GM23338 (cell line): ENCODE measurements around the gene IQSEC3. TPM values are rescaled to one million over a fixed set of nuclear protein-coding genes. Genes with fewer than 3 reads are reported as not detected.

Source experiments
- ATAC-seq: fragments of 200-7000 bp; cut with Tn5 transposase; 3 replicates; pipeline ENCODE4 v1.9.1; 2020
- DNase-seq: peaks from one replicate; pipeline ENCODE4 v3.0.0-alpha.2; 2015; ENCODE audit warnings: low spot score
- H2AFZ ChIP-seq: fragments of 200-600 bp; sonication (generic); 2 replicates; pipeline ENCODE4 v1.8.0; 2016; ENCODE audit warnings: antibody characterized with exemption, mild to moderate bottlenecking, moderate library complexity
- H3F3A ChIP-seq: fragments of 200-600 bp; sonication (generic); replicated peaks from 2 replicates; pipeline ENCODE4 v1.8.0; 2017; ENCODE audit warnings: antibody characterized with exemption, mixed run types, low read depth
- H3K27ac ChIP-seq: fragments of 200-600 bp; sonication (generic); 2 replicates; pipeline ENCODE4 v1.6.1; 2016; ENCODE audit warnings: low read depth
- H3K27me3 ChIP-seq: fragments of 200-600 bp; sonication (generic); 2 replicates; pipeline ENCODE4 v1.8.0; 2016; ENCODE audit warnings: mild to moderate bottlenecking, mixed run types, moderate library complexity; ENCODE audit not compliant: insufficient read depth
- H3K36me3 ChIP-seq: fragments of 200-600 bp; sonication (generic); 2 replicates; pipeline ENCODE4 v1.8.0; 2016; ENCODE audit warnings: mild to moderate bottlenecking; ENCODE audit not compliant: insufficient read depth
- H3K4me1 ChIP-seq: fragments of 200-600 bp; sonication (generic); 2 replicates; pipeline ENCODE4 v1.8.0; 2016; ENCODE audit warnings: mild to moderate bottlenecking, moderate library complexity; ENCODE audit not compliant: insufficient read depth
- H3K4me2 ChIP-seq: fragments of 200-600 bp; sonication (generic); 2 replicates; pipeline ENCODE4 v1.7.1; 2017; ENCODE audit warnings: mixed run types
- H3K4me3 ChIP-seq: fragments of 200-600 bp; sonication (generic); 2 replicates; pipeline ENCODE4 v1.6.1; 2016; ENCODE audit warnings: mixed run types
- H3K79me2 ChIP-seq: fragments of 200-600 bp; sonication (generic); replicated peaks from 2 replicates; pipeline ENCODE4 v1.8.0; 2017; ENCODE audit warnings: mild to moderate bottlenecking; ENCODE audit not compliant: insufficient read depth
- H3K9me2 ChIP-seq: fragments of 200-600 bp; sonication (generic); 2 replicates; pipeline ENCODE4 v1.8.0; 2017; ENCODE audit not compliant: insufficient read depth
- H4K20me1 ChIP-seq: fragments of 200-600 bp; sonication (generic); replicated peaks from 2 replicates; pipeline ENCODE4 v1.8.0; 2017; ENCODE audit warnings: mild to moderate bottlenecking; ENCODE audit not compliant: insufficient read depth
- H3K27ac Mint-ChIP-seq: 2 replicates; pipeline ENCODE4 v1.8.0; 2020; ENCODE audit warnings: inconsistent platforms, mild to moderate bottlenecking, moderate library complexity, mixed read lengths
- H3K27me3 Mint-ChIP-seq: 3 replicates; pipeline ENCODE4 v1.8.0; 2022; ENCODE audit warnings: low read depth, mild to moderate bottlenecking, moderate library complexity, mixed read lengths, inconsistent platforms; ENCODE audit not compliant: insufficient read depth, poor library complexity
- H3K36me3 Mint-ChIP-seq: 3 replicates; pipeline ENCODE4 v1.8.0; 2021; ENCODE audit warnings: low read depth, mild to moderate bottlenecking, inconsistent platforms, moderate library complexity, mixed read lengths
- H3K4me1 Mint-ChIP-seq: 3 replicates; pipeline ENCODE4 v1.8.0; 2020; ENCODE audit warnings: mild to moderate bottlenecking, inconsistent platforms, mixed read lengths
- H3K4me3 Mint-ChIP-seq: 3 replicates; pipeline ENCODE4 v1.8.0; 2021; ENCODE audit warnings: moderate library complexity, mild to moderate bottlenecking, inconsistent platforms, mixed read lengths
- H3K9me3 Mint-ChIP-seq: 3 replicates; pipeline ENCODE4 v1.8.0; 2020; ENCODE audit warnings: moderate library complexity, mild to moderate bottlenecking, inconsistent platforms, mixed read lengths
- CREB1 ChIP-seq: fragments of 250-450 bp; sonication (Bioruptor Pico); IDR thresholded peaks from 2 replicates; pipeline ENCODE4 v1.5.0; 2020; ENCODE audit warnings: low read depth, mild to moderate bottlenecking, moderate library complexity
- CTCF ChIP-seq, 2 experiments: fragments of 200-600 bp in 1 of 2; sonication (generic) in 1 of 2; conservative IDR thresholded peaks; 2 replicates each; pipeline versions ENCODE4 v1.5.1 to v1.6.1; 2016 to 2017; ENCODE audit warnings: antibody characterized with exemption in 2 of 2, low read depth in 2 of 2, mild to moderate bottlenecking in 2 of 2, moderate library complexity in 1 of 2
- EZH2 ChIP-seq: fragments of 200-600 bp; sonication (generic); IDR thresholded peaks from one replicate; pipeline ENCODE4 v1.8.0; 2017; ENCODE audit warnings: antibody characterized with exemption, mild to moderate bottlenecking, low read depth; ENCODE audit not compliant: unreplicated experiment
- EZH2phosphoT487 ChIP-seq: fragments of 200-600 bp; sonication (generic); IDR thresholded peaks from one replicate; pipeline ENCODE4 v1.8.1; 2018; ENCODE audit warnings: antibody characterized with exemption; ENCODE audit not compliant: unreplicated experiment
- JUNB ChIP-seq: IDR thresholded peaks from one replicate; pipeline ENCODE4 v1.6.1; 2016; ENCODE audit warnings: antibody characterized with exemption; ENCODE audit not compliant: unreplicated experiment
- NANOG ChIP-seq: IDR thresholded peaks from 2 replicates; pipeline ENCODE4 v1.6.1; 2016; ENCODE audit warnings: antibody characterized with exemption, borderline replicate concordance
- POLR2AphosphoS5 ChIP-seq: IDR thresholded peaks from 2 replicates; pipeline ENCODE4 v1.6.1; 2016; ENCODE audit warnings: antibody characterized with exemption, low read depth
- STAT1 ChIP-seq: IDR thresholded peaks from one replicate; pipeline ENCODE4 v1.6.1; 2016; ENCODE audit warnings: antibody characterized with exemption; ENCODE audit not compliant: unreplicated experiment
- ZNF114 ChIP-seq: fragments of 250-450 bp; sonication (Bioruptor Pico); IDR thresholded peaks from 2 replicates; pipeline ENCODE4 v1.5.0; 2020; ENCODE audit warnings: mild to moderate bottlenecking, moderate library complexity
- ZNF331 ChIP-seq: fragments of 250-450 bp; sonication (Bioruptor Pico); IDR thresholded peaks from 2 replicates; pipeline ENCODE4 v1.5.0; 2020; ENCODE audit warnings: low read depth, mild to moderate bottlenecking, moderate library complexity
- ZNF462 ChIP-seq: fragments of 250-450 bp; sonication (Bioruptor Pico); IDR thresholded peaks from 2 replicates; pipeline ENCODE4 v1.5.0; 2020; ENCODE audit warnings: mild to moderate bottlenecking, moderate library complexity
- polyA plus RNA-seq: library from polyadenylated mRNA; unstranded; fragments of >200 nt; fragmentation: Nextera tagmentation; extraction: Ambion mirVana; gene quantifications from 2 replicates; pipeline ENCODE4 v1.2.1, GENCODE V29; 2016
- total RNA-seq: library from RNA; depleted of rRNA; stranded (reverse); fragments of >200 nt; shearing (Covaris generic); gene quantifications from 2 replicates; pipeline ENCODE4 v1.2.3, GENCODE V29; 2014
- TF ChIP-seq, protein P1 (sequence below): IDR thresholded peaks from 2 replicates; pipeline ENCODE4 v1.6.1; 2016; ENCODE audit warnings: antibody characterized with exemption
- TF ChIP-seq, protein P2 (sequence below): IDR thresholded peaks from one replicate; pipeline ENCODE4 v1.6.1; 2018; ENCODE audit warnings: antibody characterized with exemption; ENCODE audit not compliant: unreplicated experiment

Gene IQSEC3
- total and polyA plus RNA-seq, 2 experiments from 2014 or later, result 2.1 to 3.6 TPM

DNA sequence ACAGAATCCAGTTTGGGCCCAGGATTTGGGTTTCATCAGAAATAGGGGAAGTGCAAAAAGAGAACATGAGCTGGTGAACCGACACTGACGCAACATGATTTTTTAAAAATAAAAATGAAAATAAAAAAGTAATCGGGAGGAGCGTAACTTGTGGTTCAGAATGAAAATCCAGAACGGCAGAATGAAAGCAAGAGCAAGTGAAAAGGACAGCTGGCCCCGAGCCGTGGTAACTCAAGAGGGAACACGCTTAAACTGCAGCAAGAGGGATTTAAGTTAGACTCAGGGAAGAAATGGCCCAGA is 145.8 kb downstream of the IQSEC3 start:
- H3K9me3 Mint-ChIP-seq, result no peaks in the 10 kb centered on the region
- Histone ChIP-seq H4K20me1 (no peaks in the 10 kb centered on the region), H3K27me3 (peaks cover 12% of the 10 kb centered on the region), H3K4me3 (no peak overlapping the region), H3K79me2 (no peaks in the 10 kb centered on the region), H3F3A (no peaks in the 10 kb centered on the region), H3K27ac (no peak overlapping the region), H3K9me2 (no peaks in the 10 kb centered on the region), H2AFZ (no peak overlapping the region), H3K4me2 (no peak overlapping the region), H3K36me3 (no peaks in the 10 kb centered on the region), H3K4me1 (peaks cover 6% of the 10 kb centered on the region; the same call in 1 of the 2 replicates)
- ATAC-seq (no peak), DNase-seq (no peak)
- no peak overlapping the region; the same call in 2 of the 3 replicates for H3K4me3 Mint-ChIP-seq
- H3K27me3 Mint-ChIP-seq, result peaks cover 17% of the 10 kb centered on the region
- H3K27ac Mint-ChIP-seq, result no peak overlapping the region
- TF ChIP-seq STAT1, result no peak
- TF ChIP-seq, protein P1, sequence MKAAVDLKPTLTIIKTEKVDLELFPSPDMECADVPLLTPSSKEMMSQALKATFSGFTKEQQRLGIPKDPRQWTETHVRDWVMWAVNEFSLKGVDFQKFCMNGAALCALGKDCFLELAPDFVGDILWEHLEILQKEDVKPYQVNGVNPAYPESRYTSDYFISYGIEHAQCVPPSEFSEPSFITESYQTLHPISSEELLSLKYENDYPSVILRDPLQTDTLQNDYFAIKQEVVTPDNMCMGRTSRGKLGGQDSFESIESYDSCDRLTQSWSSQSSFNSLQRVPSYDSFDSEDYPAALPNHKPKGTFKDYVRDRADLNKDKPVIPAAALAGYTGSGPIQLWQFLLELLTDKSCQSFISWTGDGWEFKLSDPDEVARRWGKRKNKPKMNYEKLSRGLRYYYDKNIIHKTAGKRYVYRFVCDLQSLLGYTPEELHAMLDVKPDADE, result no peak
- no peak for TF ChIP-seq EZH2
- no peak for TF ChIP-seq NANOG
- TF ChIP-seq, protein P2, sequence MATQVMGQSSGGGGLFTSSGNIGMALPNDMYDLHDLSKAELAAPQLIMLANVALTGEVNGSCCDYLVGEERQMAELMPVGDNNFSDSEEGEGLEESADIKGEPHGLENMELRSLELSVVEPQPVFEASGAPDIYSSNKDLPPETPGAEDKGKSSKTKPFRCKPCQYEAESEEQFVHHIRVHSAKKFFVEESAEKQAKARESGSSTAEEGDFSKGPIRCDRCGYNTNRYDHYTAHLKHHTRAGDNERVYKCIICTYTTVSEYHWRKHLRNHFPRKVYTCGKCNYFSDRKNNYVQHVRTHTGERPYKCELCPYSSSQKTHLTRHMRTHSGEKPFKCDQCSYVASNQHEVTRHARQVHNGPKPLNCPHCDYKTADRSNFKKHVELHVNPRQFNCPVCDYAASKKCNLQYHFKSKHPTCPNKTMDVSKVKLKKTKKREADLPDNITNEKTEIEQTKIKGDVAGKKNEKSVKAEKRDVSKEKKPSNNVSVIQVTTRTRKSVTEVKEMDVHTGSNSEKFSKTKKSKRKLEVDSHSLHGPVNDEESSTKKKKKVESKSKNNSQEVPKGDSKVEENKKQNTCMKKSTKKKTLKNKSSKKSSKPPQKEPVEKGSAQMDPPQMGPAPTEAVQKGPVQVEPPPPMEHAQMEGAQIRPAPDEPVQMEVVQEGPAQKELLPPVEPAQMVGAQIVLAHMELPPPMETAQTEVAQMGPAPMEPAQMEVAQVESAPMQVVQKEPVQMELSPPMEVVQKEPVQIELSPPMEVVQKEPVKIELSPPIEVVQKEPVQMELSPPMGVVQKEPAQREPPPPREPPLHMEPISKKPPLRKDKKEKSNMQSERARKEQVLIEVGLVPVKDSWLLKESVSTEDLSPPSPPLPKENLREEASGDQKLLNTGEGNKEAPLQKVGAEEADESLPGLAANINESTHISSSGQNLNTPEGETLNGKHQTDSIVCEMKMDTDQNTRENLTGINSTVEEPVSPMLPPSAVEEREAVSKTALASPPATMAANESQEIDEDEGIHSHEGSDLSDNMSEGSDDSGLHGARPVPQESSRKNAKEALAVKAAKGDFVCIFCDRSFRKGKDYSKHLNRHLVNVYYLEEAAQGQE, result no peak
- no peak for TF ChIP-seq ZNF462 (CRISPR knock-in tag)
- no peak for TF ChIP-seq CTCF (conservative IDR thresholded peaks at IDR 0.05; ENCODE audit: low read depth in 2 of 2)
- no peak for TF ChIP-seq POLR2AphosphoS5
- TF ChIP-seq JUNB, result no peak
- TF ChIP-seq CREB1, result no peak
- TF ChIP-seq EZH2phosphoT487, result no peak
- TF ChIP-seq ZNF331 (CRISPR knock-in tag), result no peak
- TF ChIP-seq ZNF114, result no peak
- H3K36me3 Mint-ChIP-seq, result no peaks in the 10 kb centered on the region; the same call in 2 of the 3 replicates
- peaks cover 31% of the 10 kb centered on the region for H3K4me1 Mint-ChIP-seq
